ENCODE data around the gene TEX51. TPM values are rescaled to one million over a fixed set of nuclear protein-coding genes. Genes with fewer than 3 reads are reported as not detected.

Gene TEX51
- total and polyA plus RNA-seq, 2 of the 4 experiments (the other 2 are of a cell fraction): not detected

GRCh38 chr2:126860385-126860784, 38.3 kb upstream of the TEX51 start:
- dilution Hi-C loops (cut with HindIII; ENCODE audit: low sequenced_read_pairs, unreplicated experiment): no loop called here

More at GRCh38 chr2:126860385-126860784, 38.3 kb upstream of the TEX51 start:
- WGBS, 2 experiments (ENCODE audit: extremely low coverage in 2 of 2, insufficient read length in 1 of 2): no CpG with 5 or more reads among the region's 2 CpGs
- BruUV-seq (replicated peaks): no TSS peak
- H3K4ac ChIP-seq (ENCODE audit: low read depth, low read length): no peak overlapping the region
- no peak overlapping the region for H3K9ac ChIP-seq (ENCODE audit: low read depth, low read length)
- H4K91ac ChIP-seq (ENCODE audit: insufficient read depth, low read depth, low read length): no peak overlapping the region
- no peak overlapping the region for H3K14ac ChIP-seq (replicated peaks; ENCODE audit: low read depth, low read length)
- H3K27me3 ChIP-seq (ENCODE audit: control insufficient read depth, insufficient read depth, low read length): 0 out of 2 replicates have a peak, but pooled peaks cover 2% of the 10 kb centered on the region
- H3K4me1 ChIP-seq (ENCODE audit: control insufficient read depth, insufficient read depth, low read length): no peaks in the 10 kb centered on the region
- H4K5ac ChIP-seq (ENCODE audit: low read depth, low read length): no peak overlapping the region
- H3K36me3 ChIP-seq (ENCODE audit: control insufficient read depth, insufficient read depth, low read length): no peaks in the 10 kb centered on the region
- DNase-seq (no peak), ATAC-seq (ENCODE audit: low read depth) (no peak)
- POLR2A ChIA-PET (ENCODE audit: unreplicated experiment): no interaction called here
- intact Hi-C loops (cut with micrococcal nuclease): no loop called here
- H2BK120ac ChIP-seq (ENCODE audit: low read depth, low read length): no peak overlapping the region
- no peak overlapping the region for H3K18ac ChIP-seq (ENCODE audit: low read depth, low read length)
- no peak for TF ChIP-seq RFX5 (IDR thresholded peaks at IDR 0.05; ENCODE audit: low read depth, low read length)
- TF ChIP-seq CEBPB (IDR thresholded peaks at IDR 0.05; ENCODE audit: low read depth, low read length): no peak
- no peak for TF ChIP-seq MXI1 (IDR thresholded peaks at IDR 0.05; ENCODE audit: borderline replicate concordance, low read depth, low read length)
- no peak for TF ChIP-seq MAFK (IDR thresholded peaks at IDR 0.05; ENCODE audit: low read depth, low read length)
- no peak for TF ChIP-seq RAD21 (IDR thresholded peaks at IDR 0.05; ENCODE audit: low read length)
- no peak for TF ChIP-seq FOS (IDR thresholded peaks at IDR 0.05; ENCODE audit: low read depth, low read length)
- no peak for TF ChIP-seq NFE2L2 (IDR thresholded peaks at IDR 0.05; ENCODE audit: low read depth, low read length)
- TF ChIP-seq USF2 (IDR thresholded peaks at IDR 0.05; ENCODE audit: low read depth, low read length): no peak
- TF ChIP-seq CHD1 (IDR thresholded peaks at IDR 0.05; ENCODE audit: low read depth, low read length): no peak
- no peak for TF ChIP-seq BHLHE40 (IDR thresholded peaks at IDR 0.05; ENCODE audit: low read depth, low read length)
- TF ChIP-seq SMC3 (IDR thresholded peaks at IDR 0.05; ENCODE audit: low read depth, low read length): no peak
- no peak for TF ChIP-seq POLR2A (IDR thresholded peaks at IDR 0.05; ENCODE audit: low read depth, low read length)
- TF ChIP-seq RCOR1 (IDR thresholded peaks at IDR 0.05; ENCODE audit: insufficient replicate concordance, low read length): no peak
- TF ChIP-seq MAZ (IDR thresholded peaks at IDR 0.05; ENCODE audit: borderline replicate concordance, low read depth, low read length): no peak
- TF ChIP-seq ELK1 (IDR thresholded peaks at IDR 0.05; ENCODE audit: borderline replicate concordance, low read depth, low read length): no peak
- TF ChIP-seq CTCF (conservative IDR thresholded peaks at IDR 0.05; ENCODE audit: low read depth, low read length): no peak
- in situ Hi-C loops (cut with MboI; ENCODE audit: low sequenced_read_pairs): no loop called here
- no peak overlapping the region for H3K4me3 ChIP-seq (ENCODE audit: insufficient read depth, low read depth, low read length)
- H4K20me1 ChIP-seq (ENCODE audit: insufficient read depth, low read length): no peaks in the 10 kb centered on the region
- no peak overlapping the region for H2AFZ ChIP-seq (replicated peaks; ENCODE audit: low read length, poor library complexity)
- no peak overlapping the region for H2AK9ac ChIP-seq (replicated peaks; ENCODE audit: low read depth, low read length, poor library complexity)
- no peak overlapping the region for H3K23ac ChIP-seq (ENCODE audit: low read depth, low read length)
- H4K8ac ChIP-seq (ENCODE audit: low read depth in 2 of 2, low read length in 2 of 2): no peak overlapping the region
- H3K4me2 ChIP-seq (ENCODE audit: low read depth, low read length): no peak overlapping the region
- H3K9me1 ChIP-seq (ENCODE audit: insufficient read depth, low read length): no peaks in the 10 kb centered on the region
- H2AK5ac ChIP-seq (ENCODE audit: low read depth, low read length): no peak overlapping the region
- no peak overlapping the region for H2BK5ac ChIP-seq (ENCODE audit: low read depth, low read length, poor library complexity, severe bottlenecking)
- H3K56ac ChIP-seq (ENCODE audit: extremely low read depth, insufficient read depth, low read length): no peak overlapping the region
- CTCF ChIA-PET: no interaction called here
- H3K9me3 ChIP-seq (ENCODE audit: control insufficient read depth, insufficient read depth, low read length): no peaks in the 10 kb centered on the region
- no peak overlapping the region for H2BK20ac ChIP-seq (ENCODE audit: low read depth, low read length)
- no peak overlapping the region for H2BK15ac ChIP-seq (ENCODE audit: low read depth, low read length)
- no peaks in the 10 kb centered on the region for H3K79me1 ChIP-seq (ENCODE audit: low read depth in 1 of 2, low read length in 2 of 2)
- H3K27ac ChIP-seq (ENCODE audit: insufficient read depth, low read length): no peak overlapping the region

Data from IMR-90 (cell line).